ENCODE measurements around the gene CUL3.
A peak's percentile ranks its signal among the peaks of the same experiment; 100 is the strongest.
"Not testable (repeated sequence)": the region's sequence is repeated elsewhere in the genome, so short reads cannot be mapped to it uniquely, and the experiment has no call there.

The CUL3 gene

DNA sequence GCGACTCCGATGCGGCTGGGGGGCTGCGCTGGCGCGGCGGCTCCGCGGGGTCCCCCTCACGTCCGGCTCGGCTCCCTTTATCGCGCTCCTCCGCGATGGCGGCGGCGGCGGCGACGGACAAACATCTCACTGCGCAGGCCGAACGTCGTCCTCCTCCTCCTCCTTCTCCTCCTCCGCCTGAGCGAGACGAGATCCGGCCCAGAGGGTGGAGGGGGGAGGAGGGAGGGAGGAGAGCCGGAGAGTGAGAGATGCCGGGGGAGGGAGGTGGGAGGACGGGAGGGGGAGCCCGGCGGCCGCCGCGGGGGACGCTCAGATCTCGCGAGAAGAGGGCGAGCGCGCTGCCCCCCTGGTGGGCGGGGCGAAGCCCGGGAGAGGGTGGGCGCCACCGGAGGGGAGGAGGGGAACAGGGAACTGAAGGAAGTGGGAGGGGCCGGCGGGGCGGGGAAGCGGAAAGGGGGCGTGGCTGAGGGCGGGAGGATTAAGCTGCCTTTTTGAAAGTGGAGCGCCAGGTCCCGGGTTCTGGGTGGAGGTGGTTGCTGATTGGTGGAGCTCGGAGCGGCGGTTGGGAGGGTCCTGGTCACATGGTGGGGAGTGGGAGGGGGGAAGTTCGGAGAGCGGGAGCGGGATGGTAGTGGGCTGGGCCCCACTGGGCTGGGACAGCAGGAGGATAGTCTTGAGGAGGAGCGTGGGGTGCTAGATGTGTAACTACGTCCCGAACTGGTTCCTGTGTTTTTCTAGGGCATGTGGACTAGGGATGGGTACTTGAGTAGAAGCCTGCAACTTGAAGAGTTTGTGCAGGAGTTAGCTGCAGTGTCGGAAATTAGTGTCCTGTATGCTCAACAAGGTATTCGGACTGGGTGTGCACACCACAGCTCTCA is at the start of gene CUL3:
TSS of gene CUL3 (minus strand) at position 153 of the 878 bp plus-strand sequence. CDS start 354 bp downstream, outside the sequence.
- peak; percentile 97 for DNase-seq (ENCODE audit: low spot score)

DNA sequence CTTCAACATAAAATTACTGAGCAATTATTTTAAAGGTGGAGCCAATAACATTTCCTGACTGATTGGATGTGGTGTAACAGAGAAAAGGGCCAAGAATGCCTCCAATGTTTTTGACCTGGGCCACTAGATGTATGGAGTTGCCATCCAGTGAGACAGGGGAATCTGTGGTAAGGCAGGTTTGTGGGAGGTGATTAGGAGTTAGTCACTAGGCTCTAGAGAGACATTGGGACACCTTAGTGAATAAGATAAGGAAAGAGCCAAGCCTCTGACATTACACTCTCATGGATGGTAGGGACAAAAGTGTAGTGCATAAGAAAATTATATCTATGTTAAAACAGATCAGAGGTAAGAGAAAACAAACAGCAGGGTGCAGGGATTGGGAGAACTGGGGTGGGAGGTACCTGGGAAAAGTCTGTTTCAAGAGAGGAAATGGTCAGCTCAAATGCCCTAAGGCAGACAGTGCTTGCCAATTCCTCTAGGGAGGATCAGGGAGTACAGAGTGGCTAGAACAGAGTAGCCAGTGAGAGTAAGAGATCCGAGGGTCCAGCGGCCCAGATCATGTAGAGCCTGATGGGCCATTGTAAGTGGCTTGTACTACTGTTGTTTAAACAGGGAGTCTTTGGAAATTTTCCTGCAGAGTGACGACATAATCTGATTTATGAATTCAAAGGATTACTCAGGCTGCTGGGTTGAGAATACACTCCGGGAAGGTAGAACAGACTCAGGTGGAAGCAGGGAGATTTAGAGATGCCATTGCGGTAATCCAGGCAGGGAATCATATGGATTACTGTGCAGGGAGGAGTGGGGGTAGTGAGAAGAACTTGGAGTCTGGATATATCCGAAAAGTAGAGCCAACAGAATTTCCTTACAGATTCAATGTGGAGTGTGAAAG is 45.7 kb upstream of the CUL3 start:
- DNase-seq (ENCODE audit: low spot score) = no peak

DNA sequence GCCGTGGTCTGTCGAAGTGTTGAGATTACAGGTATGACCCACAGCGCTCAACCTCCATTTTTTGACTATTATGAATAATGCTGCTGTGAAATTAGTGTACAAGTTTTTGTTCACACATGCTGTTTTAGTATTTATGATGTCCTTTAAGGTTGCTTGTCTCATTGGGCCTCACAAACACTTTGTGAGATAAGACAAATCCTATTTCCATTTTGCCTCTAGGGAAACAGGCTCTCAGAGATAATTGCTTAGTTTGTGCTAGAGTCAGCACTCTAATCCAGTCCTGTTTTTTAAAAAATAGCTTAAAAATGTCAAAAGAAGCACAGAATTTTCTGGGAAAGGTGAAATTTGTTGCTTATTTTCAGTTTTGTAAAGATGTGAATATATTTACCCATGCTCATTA is 43.3 kb upstream of the CUL3 start:
- no peak for DNase-seq (ENCODE audit: low spot score)

DNA sequence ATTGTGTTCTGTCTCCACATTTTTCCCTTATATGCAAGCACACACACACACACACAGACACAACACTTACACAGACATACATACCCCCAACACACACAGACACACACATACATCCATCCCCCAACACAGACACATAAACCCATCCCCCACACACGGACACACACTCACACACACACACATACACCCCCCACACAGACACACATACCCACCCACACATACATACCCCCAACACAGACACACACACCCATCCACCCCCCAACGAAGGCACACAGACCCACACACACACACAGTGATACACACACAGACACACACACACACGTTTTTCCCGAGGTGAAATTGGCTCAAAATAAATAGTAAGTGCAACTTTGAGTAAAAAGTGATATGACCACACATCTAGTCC is 41.6 kb upstream of the CUL3 start:
- no peak for DNase-seq (ENCODE audit: low spot score)

DNA sequence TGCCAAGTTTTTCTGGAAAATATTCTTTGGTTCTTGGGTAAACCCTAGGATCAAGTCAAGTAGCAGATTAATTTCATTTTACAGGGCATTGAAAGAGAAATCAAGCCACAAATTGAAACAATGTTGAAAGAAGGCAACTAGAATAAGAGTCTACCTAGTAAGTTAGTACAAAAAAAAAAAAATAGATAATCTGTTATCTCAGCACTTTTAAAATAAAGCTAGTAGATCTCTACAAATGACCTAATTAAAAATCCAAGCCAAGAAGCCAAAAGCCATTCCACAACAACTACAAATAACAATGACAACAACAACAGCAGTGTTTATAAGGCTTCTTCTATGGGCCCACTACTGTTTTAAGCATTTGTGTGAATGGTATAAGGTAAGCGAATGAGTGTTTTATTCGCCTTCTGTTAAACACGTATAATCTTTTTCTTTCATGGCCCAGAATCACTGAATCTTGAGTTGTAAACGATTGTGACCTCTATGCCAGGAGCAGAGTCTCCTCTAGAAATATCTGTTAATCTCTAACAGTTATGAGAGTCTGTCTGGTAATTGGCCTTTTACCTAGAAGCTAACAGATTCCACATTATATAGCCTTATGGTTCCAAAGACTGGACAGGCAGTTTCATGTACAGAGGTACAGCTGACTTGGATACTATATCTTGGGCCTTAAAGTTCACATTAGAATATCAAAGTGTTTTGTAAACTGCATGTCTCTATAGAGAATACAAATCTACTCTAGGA is 28.6 kb upstream of the CUL3 start:
- DNase-seq (ENCODE audit: low spot score) = no peak

DNA sequence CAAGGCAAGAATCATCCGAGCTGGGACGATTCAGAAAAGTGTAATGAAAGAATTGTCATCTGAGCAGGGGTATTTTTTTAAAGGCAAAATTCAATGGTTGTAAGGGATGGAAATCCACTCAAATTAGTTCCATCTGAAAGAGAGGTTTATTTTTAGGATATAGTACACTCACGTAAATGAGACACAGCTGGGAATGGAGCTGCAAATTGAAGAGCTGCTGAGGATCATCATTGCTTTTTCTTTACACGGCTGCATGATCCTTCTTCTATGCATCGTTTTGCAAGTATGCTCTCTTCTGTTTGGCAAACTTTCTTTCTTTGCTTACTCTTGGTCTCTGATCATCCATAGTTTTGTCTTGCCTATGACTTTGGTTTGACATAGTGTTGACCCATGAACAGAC is 27.4 kb upstream of the CUL3 start:
- DNase-seq (ENCODE audit: low spot score) = no peak

DNA sequence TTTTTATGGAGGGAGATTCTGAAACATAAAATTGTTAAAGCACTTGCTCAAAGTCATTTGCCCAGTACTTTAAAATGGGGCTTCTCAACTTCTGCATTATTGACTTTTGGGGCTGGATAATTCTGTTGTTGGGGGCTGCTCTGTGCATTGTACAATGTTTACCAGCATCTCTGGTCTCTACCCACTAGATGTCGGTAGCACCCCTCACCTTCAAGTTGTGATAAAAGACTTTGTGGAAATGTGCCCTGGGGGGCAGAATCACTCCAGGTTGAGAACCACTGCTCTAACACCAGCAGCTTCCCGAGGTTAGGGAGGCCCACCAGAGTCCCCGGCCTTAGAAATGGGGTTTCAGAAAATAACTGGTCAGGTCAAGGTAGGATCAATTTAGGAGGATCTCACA is 26.8 kb upstream of the CUL3 start:
- DNase-seq (ENCODE audit: low spot score) = peak; percentile 9

DNA sequence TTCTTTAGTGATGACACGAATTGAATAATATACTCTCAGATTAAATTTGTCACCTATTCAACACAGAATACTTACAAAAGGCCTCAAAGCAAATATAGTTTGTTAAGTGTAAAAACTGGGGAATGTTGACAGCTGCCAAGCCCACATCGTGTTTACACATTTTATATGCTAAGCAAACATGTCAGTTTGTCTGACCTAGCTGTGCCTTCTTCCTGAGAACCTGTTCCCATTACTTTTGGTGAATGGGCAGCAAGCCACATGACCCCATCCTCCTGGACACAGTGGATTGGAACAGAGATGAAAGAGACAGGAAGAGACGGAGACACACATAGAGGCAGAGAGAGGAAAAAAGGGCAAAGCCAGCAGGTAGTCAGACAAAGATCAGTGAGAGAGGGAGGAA is 22.9 kb upstream of the CUL3 start:
- no peak for DNase-seq (ENCODE audit: low spot score)

DNA sequence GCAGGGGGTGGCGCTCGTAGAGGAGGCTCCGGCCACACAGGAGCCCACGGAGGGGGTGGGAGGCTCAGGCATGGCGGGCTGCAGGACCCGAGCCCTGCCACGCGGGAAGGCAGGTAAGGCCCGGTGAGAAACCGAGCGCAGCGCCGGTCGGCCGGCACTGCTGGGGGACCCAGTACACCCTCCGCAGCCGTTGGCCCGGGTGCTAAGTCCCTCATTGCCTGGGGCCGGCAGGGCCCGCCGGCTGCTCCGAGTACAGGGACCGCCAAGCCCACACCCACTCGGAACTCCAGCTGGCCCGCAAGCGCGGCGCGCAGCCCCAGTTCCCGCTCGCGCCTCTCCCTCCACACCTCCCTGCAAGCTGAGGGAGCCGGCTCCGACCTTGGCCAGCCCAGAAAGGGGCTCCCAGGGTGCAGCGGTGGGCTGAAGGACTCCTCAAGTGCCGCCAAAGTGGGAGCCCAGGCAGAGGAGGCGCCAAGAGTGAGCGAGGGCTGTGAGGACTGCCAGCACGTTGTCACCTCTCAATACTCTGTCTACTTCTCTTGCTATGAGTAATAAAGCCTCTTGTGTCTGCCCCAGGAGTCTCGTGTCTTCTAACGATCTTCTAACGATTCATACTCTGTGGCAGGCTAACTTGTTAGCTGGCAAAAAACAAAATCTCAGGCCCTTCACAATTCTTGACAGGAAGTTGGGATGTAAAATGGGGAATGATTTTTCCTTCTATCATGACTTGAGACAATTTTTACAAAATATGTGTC is 18.8 kb upstream of the CUL3 start:
- not testable (repeated sequence) for DNase-seq (ENCODE audit: low spot score)

DNA sequence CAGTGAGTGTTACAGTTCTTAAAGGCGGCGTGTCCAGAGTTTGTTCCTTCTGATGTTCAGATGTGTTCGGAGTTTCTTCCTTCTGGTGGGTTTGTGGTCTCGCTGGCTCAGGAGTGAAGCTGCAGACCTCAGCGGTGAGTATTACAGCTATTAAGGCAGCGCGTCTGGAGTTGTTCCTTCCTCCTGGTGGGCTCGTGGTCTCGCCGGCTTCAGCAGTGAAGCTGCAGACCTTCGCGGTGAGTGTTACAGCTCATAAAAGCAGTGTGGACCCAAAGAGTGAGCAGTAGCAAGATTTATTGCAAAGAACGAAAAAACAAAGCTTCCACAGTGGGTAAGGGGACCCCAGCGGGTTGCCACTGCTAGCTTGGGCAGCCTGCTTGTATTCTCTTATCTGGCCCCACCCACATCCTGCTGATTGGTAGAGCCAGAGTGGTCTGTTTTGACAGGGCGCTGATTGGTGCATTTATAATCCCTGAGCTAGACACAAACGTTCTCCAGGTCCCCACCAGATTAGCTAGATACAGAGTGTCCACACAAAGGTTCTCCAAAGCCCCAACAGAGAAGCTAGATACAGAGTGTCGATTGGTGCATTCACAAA is 17.7 kb upstream of the CUL3 start:
- not testable (repeated sequence) for DNase-seq (ENCODE audit: low spot score)

DNA sequence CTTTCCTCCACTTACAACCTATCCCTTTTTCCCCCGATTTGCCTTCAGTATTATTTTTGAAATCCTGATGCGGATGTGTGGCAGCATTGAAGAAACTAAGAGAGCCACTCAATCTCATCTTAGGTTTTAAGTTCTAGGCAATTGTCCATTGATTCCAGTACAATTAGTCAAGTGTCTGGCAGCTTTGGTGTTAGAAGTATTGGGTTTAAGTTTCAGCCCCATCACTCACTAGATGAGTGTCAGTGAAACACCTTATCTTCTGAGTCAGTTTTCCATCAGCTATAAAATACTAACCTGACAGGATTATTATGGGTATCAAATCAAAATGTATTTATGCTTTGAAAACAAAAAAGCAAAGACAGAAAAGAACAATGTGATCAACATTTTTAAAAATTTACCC is 16.8 kb upstream of the CUL3 start:
- no peak for DNase-seq (ENCODE audit: low spot score)

DNA sequence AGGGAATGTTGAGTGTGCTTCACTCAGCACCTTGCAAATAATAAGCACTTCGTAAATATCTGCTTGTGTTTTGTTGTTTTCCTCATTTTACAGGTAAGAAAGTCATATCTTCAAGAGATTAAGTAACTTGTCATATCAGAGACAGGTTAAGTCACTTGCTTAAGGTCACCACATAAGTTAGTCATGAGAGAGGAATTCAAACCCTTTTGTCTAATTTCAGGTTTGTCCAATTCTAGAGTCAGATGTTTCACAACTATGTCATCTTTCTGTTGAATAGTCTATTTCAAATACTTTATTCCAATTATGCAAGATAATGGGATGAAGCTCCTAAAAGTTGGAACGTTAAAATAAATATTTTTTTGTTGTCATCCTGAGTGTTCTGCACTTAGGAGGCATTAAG is 13.5 kb upstream of the CUL3 start:
- no peak for DNase-seq (ENCODE audit: low spot score)

DNA sequence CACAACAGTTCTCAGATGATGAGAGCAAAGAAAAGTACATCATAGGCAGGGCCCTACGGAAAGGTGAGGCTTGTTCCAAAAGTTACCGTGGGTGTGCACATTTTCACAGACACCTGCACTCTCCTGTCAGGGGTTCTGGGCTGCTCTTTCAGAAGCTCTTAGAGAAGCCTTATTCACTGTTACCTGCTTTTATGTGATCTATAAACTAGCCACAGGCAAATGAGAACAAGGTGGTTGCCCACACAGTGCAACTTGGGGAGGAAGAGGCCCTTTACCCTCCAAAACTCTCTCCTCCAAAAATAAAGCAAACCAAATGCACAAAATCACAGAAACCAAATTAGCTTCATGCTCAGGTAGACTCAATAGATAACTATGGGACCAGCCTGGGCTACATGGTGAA is 11.1 kb upstream of the CUL3 start:
- peak; percentile 47 for DNase-seq (ENCODE audit: low spot score)

DNA sequence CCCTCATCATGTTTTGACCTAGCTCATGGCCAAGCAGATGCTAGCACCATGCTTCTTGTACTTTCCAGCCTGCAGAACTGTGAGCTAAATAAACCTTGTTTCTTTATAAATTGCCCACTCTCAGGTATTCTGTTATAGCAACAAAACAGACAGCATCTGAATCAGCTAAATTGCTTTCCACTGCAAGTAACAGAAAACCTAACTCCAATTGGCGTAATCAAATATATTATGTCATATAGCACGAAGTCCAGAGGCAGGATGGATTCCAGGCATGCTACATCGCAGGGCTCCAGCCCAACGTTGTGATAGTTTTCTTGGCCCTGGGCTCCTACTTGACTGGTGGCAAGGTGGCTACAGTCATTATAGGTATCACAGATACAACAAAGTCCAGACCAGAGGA is 10.4 kb upstream of the CUL3 start:
- no peak for DNase-seq (ENCODE audit: low spot score)

DNA sequence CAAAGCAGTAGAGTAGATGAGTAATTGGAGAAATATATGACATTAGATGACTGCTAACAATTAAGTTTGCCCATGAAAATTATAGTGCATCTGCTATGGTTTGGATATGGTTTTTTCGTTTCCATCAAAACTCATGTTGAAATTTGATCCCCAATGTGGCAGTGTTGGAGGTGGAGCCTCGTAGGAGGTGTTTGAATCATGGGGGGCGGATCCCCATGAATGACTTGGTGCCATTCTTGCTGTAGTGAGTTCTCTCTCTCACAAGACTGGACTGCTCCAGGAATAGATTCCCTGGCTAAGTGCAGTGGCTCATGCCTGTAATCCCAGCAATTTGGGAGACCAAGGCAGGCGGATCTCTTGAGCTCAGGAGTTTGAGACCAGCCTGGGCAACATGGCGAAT is 9.7 kb upstream of the CUL3 start:
- no peak for DNase-seq (ENCODE audit: low spot score)

DNA sequence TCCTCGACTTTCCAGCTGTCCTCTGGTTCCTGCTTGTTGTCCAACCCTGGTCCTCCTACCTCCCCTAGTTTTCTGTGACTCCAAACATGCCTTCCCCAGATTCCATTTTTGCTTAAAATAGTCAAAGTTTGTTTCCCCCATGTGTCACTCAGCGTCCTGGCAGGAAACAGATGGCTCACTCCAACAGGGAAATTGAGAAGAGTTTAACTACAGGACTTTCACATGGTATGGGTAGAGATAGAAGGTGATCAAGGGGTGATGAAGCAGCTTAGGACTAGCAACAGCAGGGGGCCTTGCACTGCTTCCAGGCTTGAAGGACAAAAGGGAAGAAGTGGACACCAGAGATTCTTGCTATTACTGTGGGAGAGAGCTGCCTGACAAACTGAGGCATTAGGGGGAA is 6.1 kb upstream of the CUL3 start:
- DNase-seq (ENCODE audit: low spot score) = no peak

DNA sequence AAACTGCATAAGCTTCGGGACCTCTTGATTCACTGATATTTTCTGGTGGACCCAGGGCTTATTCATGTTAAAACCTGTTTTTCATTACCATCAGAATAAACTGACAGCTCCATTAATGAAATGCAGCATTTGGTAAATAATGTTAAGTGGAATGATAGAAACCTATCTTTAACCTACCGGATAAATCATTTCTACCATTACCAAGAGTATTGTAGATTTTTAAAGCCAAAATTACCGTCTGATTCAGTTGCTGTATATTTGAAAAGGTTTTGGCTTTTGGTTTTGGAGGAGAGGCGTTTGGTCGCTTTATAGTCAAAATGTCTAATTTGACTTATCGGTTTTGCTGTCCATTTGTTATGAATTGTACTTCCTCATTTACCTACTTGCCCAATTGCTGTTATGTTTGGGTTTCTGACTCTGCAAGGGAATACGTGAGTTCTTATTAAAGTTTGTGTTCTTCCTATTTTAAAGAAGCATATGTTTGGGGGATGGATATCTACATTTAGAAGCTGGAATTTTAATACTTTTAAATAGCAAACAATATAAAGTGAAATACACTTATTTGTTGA is 1.0 kb upstream of the CUL3 start:
- peak; percentile 32 for DNase-seq (ENCODE audit: low spot score)

DNA sequence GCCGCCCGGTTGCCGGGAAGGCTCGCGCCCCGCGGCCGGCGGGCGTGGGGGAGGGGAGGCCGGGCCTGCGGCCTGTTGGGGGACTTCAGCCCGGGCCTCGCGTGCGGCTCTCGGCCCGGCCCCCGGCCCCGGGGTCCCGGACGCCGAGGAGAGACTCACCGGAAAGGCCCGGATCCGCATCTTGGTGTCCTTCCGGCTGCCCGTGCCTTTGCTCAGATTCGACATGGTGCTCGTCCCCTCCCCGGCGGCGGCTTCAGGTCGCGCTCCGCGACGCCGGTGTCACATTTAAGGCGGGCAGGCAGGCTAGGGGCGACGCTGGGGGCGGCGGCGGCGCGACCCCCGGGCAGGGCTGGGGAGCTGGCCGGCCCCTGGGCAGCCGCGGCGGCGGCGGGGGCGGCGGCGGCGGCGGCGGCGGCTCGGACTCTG is 365 bp downstream of the CUL3 start:
- peak; percentile 50 for DNase-seq (ENCODE audit: low spot score)

DNA sequence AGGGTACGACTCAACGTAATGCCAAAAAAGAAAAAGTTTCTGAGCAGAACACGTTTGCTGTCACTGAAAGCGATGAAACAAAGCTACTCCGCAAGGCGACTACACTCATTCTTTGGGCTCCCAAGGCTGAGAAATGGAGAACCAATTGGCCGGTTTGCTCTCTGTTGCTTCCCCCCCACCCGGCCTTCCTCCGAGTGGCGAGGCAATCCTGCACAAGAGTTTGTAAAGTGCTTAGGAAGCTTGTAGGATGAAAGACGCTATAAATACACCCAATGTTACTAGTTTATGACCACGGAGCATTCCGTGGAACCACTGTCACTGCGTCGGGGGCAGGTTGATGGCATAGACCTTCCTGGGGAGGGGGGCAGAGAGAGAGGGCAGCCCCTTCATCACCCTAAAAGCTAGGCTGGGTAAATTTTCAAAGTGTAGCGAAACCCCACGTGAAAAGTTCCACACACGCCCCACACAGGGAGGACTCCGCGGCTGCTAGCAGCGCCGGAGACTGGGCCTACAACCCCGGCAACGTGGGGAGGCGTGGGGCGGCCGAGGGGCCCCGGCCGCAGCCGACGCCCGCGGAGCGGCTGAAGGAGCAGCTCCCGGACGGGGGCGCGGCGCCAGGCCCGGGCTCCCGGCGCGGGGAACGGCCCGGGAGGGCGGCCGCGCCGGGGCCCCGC is 915 bp downstream of the CUL3 start:
- peak; percentile 31 for DNase-seq (ENCODE audit: low spot score)

DNA sequence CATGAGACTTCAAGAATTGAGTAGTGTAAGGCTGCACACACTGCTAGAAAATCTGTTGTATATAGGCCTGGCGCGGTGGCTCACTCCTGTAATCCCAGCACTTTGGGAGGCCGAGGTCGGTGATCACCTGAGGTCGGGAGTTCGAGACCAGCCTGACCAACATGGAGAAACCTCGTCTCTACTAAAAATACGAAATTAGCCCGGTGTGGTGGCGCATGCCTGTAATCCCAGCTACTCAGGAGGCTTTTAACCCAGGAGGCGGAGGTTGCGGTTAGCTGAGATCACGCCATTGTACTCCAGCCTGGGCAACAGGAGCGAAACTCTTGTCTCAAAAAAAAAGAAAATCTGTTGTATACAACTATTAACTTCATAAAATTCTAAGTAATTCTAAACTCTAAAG is 2.1 kb downstream of the CUL3 start:
- DNase-seq (ENCODE audit: low spot score) = not testable (repeated sequence)

All from germinal center (tissue), 1 donor.